ENCODE data around the gene PAFAH1B2. TPM values are rescaled to one million over a fixed set of nuclear protein-coding genes. Genes with fewer than 3 reads are reported as not detected.

The PAFAH1B2 gene
- total and polyA plus RNA-seq, 4 donors: 22.2 to 73.1 (median 47.3) TPM

DNA sequence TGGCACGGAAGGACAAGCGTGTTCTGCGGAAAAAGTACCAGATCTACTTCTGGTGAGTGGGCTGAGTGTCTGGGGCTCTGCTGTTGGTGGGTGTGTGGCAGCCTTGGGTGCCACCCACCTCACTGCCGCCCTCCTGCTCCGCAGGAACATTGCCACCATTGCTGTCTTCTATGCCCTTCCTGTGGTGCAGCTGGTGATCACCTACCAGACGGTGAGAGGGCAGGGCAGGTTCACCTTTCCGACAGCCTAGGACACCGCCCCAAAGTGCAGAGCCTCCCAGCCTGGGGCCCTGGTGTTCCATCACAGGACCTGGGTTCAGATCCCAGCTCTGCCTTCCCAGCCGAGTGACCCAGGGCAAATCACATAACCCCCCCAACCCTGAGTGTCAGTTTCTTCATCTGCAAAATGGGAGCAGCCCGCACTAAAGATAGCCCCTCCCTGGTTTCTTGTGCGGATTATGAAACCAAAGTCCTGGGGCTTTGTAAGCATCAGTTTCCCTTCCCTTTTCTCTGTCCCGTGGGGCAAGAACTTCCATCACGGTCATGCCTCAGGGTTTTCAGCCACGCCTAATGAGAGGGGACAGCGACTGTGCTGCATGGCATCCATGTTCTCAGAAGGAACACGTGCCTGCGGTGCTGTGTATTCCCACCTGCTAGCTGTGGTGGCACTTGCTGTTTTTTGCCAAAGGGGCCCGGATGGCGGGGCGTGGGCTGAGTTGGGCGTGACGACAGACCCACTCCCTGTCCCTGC, 45.3 kb downstream of the PAFAH1B2 start:
- DNase-seq (no peak), ATAC-seq (ENCODE audit: insufficient read depth, low FRiP score) (peak; percentile 22)
- TF ChIP-seq, protein P1, sequence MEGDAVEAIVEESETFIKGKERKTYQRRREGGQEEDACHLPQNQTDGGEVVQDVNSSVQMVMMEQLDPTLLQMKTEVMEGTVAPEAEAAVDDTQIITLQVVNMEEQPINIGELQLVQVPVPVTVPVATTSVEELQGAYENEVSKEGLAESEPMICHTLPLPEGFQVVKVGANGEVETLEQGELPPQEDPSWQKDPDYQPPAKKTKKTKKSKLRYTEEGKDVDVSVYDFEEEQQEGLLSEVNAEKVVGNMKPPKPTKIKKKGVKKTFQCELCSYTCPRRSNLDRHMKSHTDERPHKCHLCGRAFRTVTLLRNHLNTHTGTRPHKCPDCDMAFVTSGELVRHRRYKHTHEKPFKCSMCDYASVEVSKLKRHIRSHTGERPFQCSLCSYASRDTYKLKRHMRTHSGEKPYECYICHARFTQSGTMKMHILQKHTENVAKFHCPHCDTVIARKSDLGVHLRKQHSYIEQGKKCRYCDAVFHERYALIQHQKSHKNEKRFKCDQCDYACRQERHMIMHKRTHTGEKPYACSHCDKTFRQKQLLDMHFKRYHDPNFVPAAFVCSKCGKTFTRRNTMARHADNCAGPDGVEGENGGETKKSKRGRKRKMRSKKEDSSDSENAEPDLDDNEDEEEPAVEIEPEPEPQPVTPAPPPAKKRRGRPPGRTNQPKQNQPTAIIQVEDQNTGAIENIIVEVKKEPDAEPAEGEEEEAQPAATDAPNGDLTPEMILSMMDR (IDR thresholded peaks at IDR 0.05; ENCODE audit: control extremely low read depth, extremely low read depth): no peak
- 85 to 87% methylated on average over 22 of the region's 22 CpGs for WGBS, 2 donors
- H3K36me3 ChIP-seq (ENCODE audit: control insufficient read depth in 4 of 4, insufficient read depth in 4 of 4, low read length in 4 of 4): peaks cover 6 to 64% (median 14%) of the 10 kb centered on the region in 4 donors
- no peak overlapping the region for H3K9ac ChIP-seq (ENCODE audit: insufficient read depth in 1 of 2, low read length in 2 of 2)
- H3K27ac ChIP-seq (ENCODE audit: low read depth in 1 of 2, low read length in 1 of 2): peak overlapping the region in 1 of 2 donors; percentile 57
- H3K27me3 ChIP-seq (ENCODE audit: control insufficient read depth in 3 of 3, insufficient read depth in 3 of 3, low read length in 2 of 3): no peaks in the 10 kb centered on the region
- H3K4me3 ChIP-seq: no peak overlapping the region
- H3K4me1 ChIP-seq (ENCODE audit: control insufficient read depth in 5 of 5, insufficient read depth in 5 of 5, low read length in 5 of 5): no peaks in the 10 kb centered on the region
- H3K9me3 ChIP-seq (ENCODE audit: control insufficient read depth in 4 of 4, insufficient read depth in 3 of 4, low read length in 3 of 4): no peaks in the 10 kb centered on the region

DNA sequence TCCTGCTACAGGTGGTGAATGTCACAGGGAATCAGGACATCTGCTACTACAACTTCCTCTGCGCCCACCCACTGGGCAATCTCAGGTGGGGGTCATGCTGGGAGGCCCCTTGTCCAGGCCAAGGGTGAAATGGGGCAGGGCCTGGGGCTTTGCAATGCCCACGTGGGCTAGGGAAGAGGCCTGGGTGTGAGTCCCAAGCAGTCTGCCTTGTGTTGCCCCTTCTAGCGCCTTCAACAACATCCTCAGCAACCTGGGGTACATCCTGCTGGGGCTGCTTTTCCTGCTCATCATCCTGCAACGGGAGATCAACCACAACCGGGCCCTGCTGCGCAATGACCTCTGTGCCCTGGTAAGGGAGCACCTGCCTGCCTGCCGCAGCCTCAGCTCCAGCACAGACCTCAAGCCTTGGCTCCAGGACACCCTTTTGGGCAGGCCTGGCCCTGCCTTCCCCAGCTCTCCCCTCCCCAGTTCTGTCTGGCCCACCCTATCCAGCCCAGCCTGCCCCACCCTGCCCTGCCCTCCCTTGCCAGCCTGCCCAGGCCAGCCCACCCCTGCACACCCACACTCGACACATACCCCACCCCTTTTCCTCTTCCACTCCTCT, 46.0 kb downstream of the PAFAH1B2 start:
- no peak for ATAC-seq (ENCODE audit: insufficient read depth, low FRiP score)
- DNase-seq: no peak
- peak overlapping the region in 1 of 2 donors; percentile 37 for H3K27ac ChIP-seq (ENCODE audit: low read depth in 1 of 2, low read length in 1 of 2)
- no peaks in the 10 kb centered on the region for H3K9me3 ChIP-seq (ENCODE audit: control insufficient read depth in 4 of 4, insufficient read depth in 3 of 4, low read length in 3 of 4)
- H3K27me3 ChIP-seq (ENCODE audit: control insufficient read depth in 3 of 3, insufficient read depth in 3 of 3, low read length in 2 of 3): no peaks in the 10 kb centered on the region
- H3K36me3 ChIP-seq (ENCODE audit: control insufficient read depth in 4 of 4, insufficient read depth in 4 of 4, low read length in 4 of 4): peaks cover 6 to 64% (median 14%) of the 10 kb centered on the region in 4 donors
- TF ChIP-seq, protein P1 (IDR thresholded peaks at IDR 0.05; ENCODE audit: control extremely low read depth, extremely low read depth): no peak
- H3K9ac ChIP-seq (ENCODE audit: insufficient read depth in 1 of 2, low read length in 2 of 2): no peak overlapping the region
- H3K4me1 ChIP-seq (ENCODE audit: control insufficient read depth in 5 of 5, insufficient read depth in 5 of 5, low read length in 5 of 5): no peaks in the 10 kb centered on the region
- WGBS, 2 donors: 68 to 78% methylated on average over 8 of the region's 8 CpGs
- no peak overlapping the region for H3K4me3 ChIP-seq

DNA sequence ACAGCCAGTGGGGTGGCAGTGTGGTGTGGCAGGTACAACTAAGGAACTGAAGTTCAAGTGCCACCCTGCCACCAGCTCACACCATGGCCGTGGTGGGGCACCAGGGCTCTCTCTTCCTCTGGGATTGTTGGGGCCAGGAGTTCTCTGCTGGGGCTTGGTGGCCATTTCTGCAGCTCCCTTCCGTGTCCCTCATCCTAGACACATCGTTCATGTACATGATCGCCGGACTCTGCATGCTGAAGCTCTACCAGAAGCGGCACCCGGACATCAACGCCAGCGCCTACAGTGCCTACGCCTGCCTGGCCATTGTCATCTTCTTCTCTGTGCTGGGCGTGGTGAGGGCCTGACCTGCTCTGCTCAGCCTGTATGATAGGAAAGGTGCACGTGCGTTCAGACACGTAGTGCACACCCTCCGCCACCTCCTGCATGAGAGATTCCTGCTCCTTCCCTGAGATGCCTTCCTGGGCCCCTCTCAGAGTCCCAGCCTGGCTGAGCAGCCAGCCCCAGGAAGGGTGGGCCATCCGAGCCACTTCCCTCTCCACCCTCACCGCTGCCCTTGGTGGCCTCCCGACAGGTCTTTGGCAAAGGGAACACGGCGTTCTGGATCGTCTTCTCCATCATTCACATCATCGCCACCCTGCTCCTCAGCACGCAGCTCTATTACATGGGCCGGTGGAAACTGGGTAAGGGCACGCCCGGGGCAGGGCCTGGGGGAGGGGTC, 47.8 kb downstream of the PAFAH1B2 start:
- peaks cover 6 to 69% (median 14%) of the 10 kb centered on the region in 4 donors for H3K36me3 ChIP-seq (ENCODE audit: control insufficient read depth in 4 of 4, insufficient read depth in 4 of 4, low read length in 4 of 4)
- no peaks in the 10 kb centered on the region for H3K27me3 ChIP-seq (ENCODE audit: control insufficient read depth in 3 of 3, insufficient read depth in 3 of 3, low read length in 2 of 3)
- no peaks in the 10 kb centered on the region for H3K9me3 ChIP-seq (ENCODE audit: control insufficient read depth in 4 of 4, insufficient read depth in 3 of 4, low read length in 3 of 4)
- no peaks in the 10 kb centered on the region for H3K4me1 ChIP-seq (ENCODE audit: control insufficient read depth in 5 of 5, insufficient read depth in 5 of 5, low read length in 5 of 5)
- ATAC-seq (ENCODE audit: insufficient read depth, low FRiP score): no peak
- H3K9ac ChIP-seq (ENCODE audit: insufficient read depth in 1 of 2, low read length in 2 of 2): no peak overlapping the region
- no peak overlapping the region for H3K27ac ChIP-seq (ENCODE audit: low read depth in 1 of 2, low read length in 1 of 2)
- DNase-seq: no peak
- TF ChIP-seq, protein P1 (IDR thresholded peaks at IDR 0.05; ENCODE audit: control extremely low read depth, extremely low read depth): no peak
- 95 to 97% methylated on average over 26 of the region's 26 CpGs for WGBS, 2 donors
- H3K4me3 ChIP-seq: no peak overlapping the region
